HG02642 (cell line): ENCODE data around the gene COG4.

Experiments used
- ATAC-seq: cut with Tn5 transposase; IDR thresholded peaks from one replicate; pipeline ENCODE4 v1.9.1; 2021; ENCODE audit warnings: mild to moderate bottlenecking; ENCODE audit not compliant: unreplicated experiment, poor library complexity

The COG4 gene

GRCh38 chr16:70438585-70438968, 84.8 kb downstream of the COG4 start:
- ATAC-seq: no peak

- no peak for ATAC-seq
Measured at GRCh38 chr16:70437582-70438557, 85.5 kb downstream of the COG4 start.

GRCh38 chr16:70437017-70437581, 86.3 kb downstream of the COG4 start:
- ATAC-seq: no peak

- no peak for ATAC-seq
Measured at GRCh38 chr16:70434484-70435260, 88.7 kb downstream of the COG4 start.

- ATAC-seq: no peak
Measured at GRCh38 chr16:70433458-70434103, 89.8 kb downstream of the COG4 start.

GRCh38 chr16:70432723-70433457, 90.5 kb downstream of the COG4 start:
- no peak for ATAC-seq

- no peak for ATAC-seq
Measured at GRCh38 chr16:70432356-70432722, 91.0 kb downstream of the COG4 start.

GRCh38 chr16:70430667-70431536, 92.5 kb downstream of the COG4 start:
- peak; percentile 49 for ATAC-seq
